H9 (cell line): ENCODE results near the gene ADAT1. TPM values are rescaled to one million over a fixed set of nuclear protein-coding genes. Genes with fewer than 3 reads are reported as not detected.

Experiments
- DNase-seq: peaks from one replicate; pipeline ENCODE4 v3.0.0-alpha.2; 2017
- H2AFZ ChIP-seq: one replicate; pipeline ENCODE4 v1.6.1; 2013; ENCODE audit warnings: mild to moderate bottlenecking, low read length, control low read depth, moderate library complexity
- H2AK5ac ChIP-seq: 2 replicates; pipeline ENCODE4 v1.6.1; 2013; ENCODE audit warnings: low read length, control low read depth, mixed read lengths; ENCODE audit not compliant: insufficient read length
- H2BK120ac ChIP-seq: one replicate; pipeline ENCODE4 v1.6.1; 2013; ENCODE audit warnings: low read depth, mild to moderate bottlenecking, low read length, control low read depth, inconsistent platforms; ENCODE audit not compliant: poor library complexity, severe bottlenecking
- H2BK12ac ChIP-seq: 2 replicates; pipeline ENCODE4 v1.6.1; 2013; ENCODE audit warnings: low read length, control low read depth, mixed read lengths, low read depth; ENCODE audit not compliant: insufficient read length
- H2BK15ac ChIP-seq: 2 replicates; pipeline ENCODE4 v1.6.1; 2013; ENCODE audit warnings: low read depth, low read length, control low read depth
- H2BK20ac ChIP-seq: one replicate; pipeline ENCODE4 v1.6.1; 2013; ENCODE audit warnings: low read depth, mild to moderate bottlenecking, low read length, control low read depth, inconsistent platforms; ENCODE audit not compliant: poor library complexity, severe bottlenecking
- H2BK5ac ChIP-seq: 2 replicates; pipeline ENCODE4 v1.6.1; 2013; ENCODE audit warnings: low read length, control low read depth, mixed read lengths; ENCODE audit not compliant: insufficient read length
- H3K14ac ChIP-seq: 2 replicates; pipeline ENCODE4 v1.6.1; 2013; ENCODE audit warnings: low read length, control low read depth; ENCODE audit not compliant: insufficient read depth
- H3K18ac ChIP-seq: 2 replicates; pipeline ENCODE4 v1.6.1; 2013; ENCODE audit warnings: low read depth, mild to moderate bottlenecking, mixed read lengths, low read length, control low read depth; ENCODE audit not compliant: insufficient read length
- H3K23ac ChIP-seq: 2 replicates; pipeline ENCODE4 v1.6.1; 2013; ENCODE audit warnings: low read length, control low read depth, mixed read lengths, low read depth; ENCODE audit not compliant: insufficient read length
- H3K23me2 ChIP-seq: 2 replicates; pipeline ENCODE4 v1.6.1; 2013; ENCODE audit warnings: low read depth, mild to moderate bottlenecking, mixed read lengths, low read length, control low read depth; ENCODE audit not compliant: insufficient read length, poor library complexity, severe bottlenecking
- H3K27ac ChIP-seq: 2 replicates; pipeline ENCODE4 v1.5.1; 2013; ENCODE audit warnings: low read length, control low read depth, mixed read lengths, low read depth; ENCODE audit not compliant: insufficient read length
- H3K27me3 ChIP-seq: 2 replicates; pipeline ENCODE4 v1.6.1; 2013; ENCODE audit warnings: low read length, control low read depth, inconsistent platforms; ENCODE audit not compliant: insufficient read depth
- H3K4ac ChIP-seq: 2 replicates; pipeline ENCODE4 v1.6.1; 2013; ENCODE audit warnings: low read depth, mild to moderate bottlenecking, control low read depth, inconsistent platforms, low read length, moderate library complexity
- H3K4me1 ChIP-seq: 2 replicates; pipeline ENCODE4 v1.6.1; 2013; ENCODE audit warnings: low read length, control low read depth, inconsistent platforms; ENCODE audit not compliant: insufficient read depth
- H3K4me2 ChIP-seq: 2 replicates; pipeline ENCODE4 v1.6.1; 2013; ENCODE audit warnings: low read length, control low read depth, mixed read lengths; ENCODE audit not compliant: insufficient read length, insufficient read depth
- H3K56ac ChIP-seq: 2 replicates; pipeline ENCODE4 v1.6.1; 2013; ENCODE audit warnings: low read depth, mild to moderate bottlenecking, mixed read lengths, low read length, control low read depth; ENCODE audit not compliant: insufficient read length
- H3K79me1 ChIP-seq: 2 replicates; pipeline ENCODE4 v1.6.1; 2013; ENCODE audit warnings: low read depth, mild to moderate bottlenecking, moderate library complexity, low read length, control low read depth, inconsistent platforms; ENCODE audit not compliant: insufficient read depth, poor library complexity, severe bottlenecking
- H3K79me2 ChIP-seq: 2 replicates; pipeline ENCODE4 v1.6.1; 2013; ENCODE audit warnings: low read length, control low read depth, inconsistent platforms; ENCODE audit not compliant: insufficient read depth
- H3K9ac ChIP-seq: 2 replicates; pipeline ENCODE4 v1.6.1; 2013; ENCODE audit warnings: low read length, control low read depth, mixed read lengths; ENCODE audit not compliant: insufficient read length; ENCODE audit errors: extremely low read depth
- H3K9me3 ChIP-seq: one replicate; pipeline ENCODE4 v1.6.1; 2013; ENCODE audit warnings: low read depth, low read length, inconsistent platforms; ENCODE audit not compliant: control insufficient read depth
- H3T11ph ChIP-seq: one replicate; pipeline ENCODE4 v1.6.1; 2013; ENCODE audit warnings: mild to moderate bottlenecking, low read length, control low read depth, inconsistent platforms
- H4K20me1 ChIP-seq: one replicate; pipeline ENCODE4 v1.6.1; 2013; ENCODE audit not compliant: control insufficient read depth, insufficient read length, insufficient read depth
- H4K5ac ChIP-seq: 2 replicates; pipeline ENCODE4 v1.6.1; 2013; ENCODE audit warnings: low read depth, mild to moderate bottlenecking, mixed read lengths, low read length, control low read depth; ENCODE audit not compliant: insufficient read length
- H4K8ac ChIP-seq: replicated peaks from 2 replicates; pipeline ENCODE4 v1.6.1; 2013; ENCODE audit warnings: low read length, control low read depth, mixed read lengths, low read depth; ENCODE audit not compliant: insufficient read length
- H4K91ac ChIP-seq: 2 replicates; pipeline ENCODE4 v1.6.1; 2013; ENCODE audit warnings: low read depth, mild to moderate bottlenecking, moderate library complexity, mixed read lengths, low read length, control low read depth; ENCODE audit not compliant: insufficient read length
- H3K27ac Mint-ChIP-seq, 3 experiments: 2 replicates in 2 of 3; 3 replicates in 1 of 3; pipeline ENCODE4 v1.8.0; 2020 to 2021; ENCODE audit warnings: mixed read lengths in 3 of 3, mild to moderate bottlenecking in 1 of 3, moderate library complexity in 1 of 3
- H3K27me3 Mint-ChIP-seq: 2 replicates; pipeline ENCODE4 v1.8.0; 2021; ENCODE audit warnings: low read depth, mild to moderate bottlenecking, moderate library complexity, mixed read lengths
- H3K36me3 Mint-ChIP-seq, 3 experiments: 2 replicates in 2 of 3; 3 replicates in 1 of 3; pipeline ENCODE4 v1.8.0; 2020 to 2021; ENCODE audit warnings: low read depth in 3 of 3, mixed read lengths in 3 of 3; ENCODE audit not compliant: insufficient read depth in 1 of 3
- H3K4me1 Mint-ChIP-seq, 2 experiments: 2 replicates each; pipeline ENCODE4 v1.8.0; 2020; ENCODE audit warnings: mixed read lengths in 2 of 2
- H3K4me3 Mint-ChIP-seq, 2 experiments: 2 replicates in 1 of 2; 3 replicates in 1 of 2; pipeline ENCODE4 v1.8.0; 2020 to 2021; ENCODE audit warnings: mild to moderate bottlenecking in 2 of 2, mixed read lengths in 2 of 2, moderate library complexity in 1 of 2
- H3K9me3 Mint-ChIP-seq, 2 experiments: 2 replicates in 1 of 2; 3 replicates in 1 of 2; pipeline ENCODE4 v1.8.0; 2020; ENCODE audit warnings: mild to moderate bottlenecking in 2 of 2, mixed read lengths in 2 of 2, moderate library complexity in 1 of 2
- WGBS: extraction: QIAGEN DNeasy Blood & Tissue Kit; methylation state at CpG from one replicate; pipeline ENCODE4 v1.1.7; 2013; ENCODE audit warnings: missing lambda C conversion rate, low lambda C conversion rate, mixed read lengths; ENCODE audit not compliant: insufficient read length; ENCODE audit errors: extremely low coverage; 5-methylcytosine and 5-hydroxymethylcytosine counted together
- total RNA-seq: library from RNA; stranded (reverse); gene quantifications from 2 replicates; pipeline ENCODE4 v1.2.1, GENCODE V29; 2021
- TF ChIP-seq, protein P1 (sequence below): fragments of 200-600 bp; sonication (generic); conservative IDR thresholded peaks from 3 replicates; pipeline ENCODE4 v1.8.0; 2021; ENCODE audit warnings: antibody characterized with exemption, mild to moderate bottlenecking

The ADAT1 gene
- total RNA-seq, 1 experiment from 2014 or later, result 54.2 TPM

DNA sequence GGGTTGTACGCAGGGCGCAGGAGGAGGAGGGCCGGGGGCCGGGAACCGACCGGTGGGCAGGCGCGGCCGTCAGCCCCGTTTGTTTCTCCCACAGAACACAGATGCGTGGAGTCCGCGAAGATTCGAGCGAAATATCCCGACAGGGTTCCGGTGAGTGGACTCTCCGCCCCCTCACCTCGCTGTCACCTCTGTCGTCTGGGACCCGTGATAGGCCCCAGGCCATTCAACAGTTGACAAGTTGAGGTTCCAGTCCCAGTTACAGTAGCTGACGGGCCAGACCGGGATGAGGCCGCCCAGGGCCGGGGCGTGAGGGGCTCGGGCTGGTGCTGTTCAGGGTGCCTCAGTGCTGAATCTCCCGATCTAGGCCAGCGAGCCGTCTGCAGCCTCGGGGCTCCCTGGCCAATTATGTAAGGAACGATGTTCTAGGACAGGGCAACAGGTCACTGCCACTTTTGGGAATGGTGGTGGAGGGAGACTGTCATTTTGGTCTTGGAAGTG lies 56.3 kb downstream of the ADAT1 start:
- WGBS, result no CpG with 5 or more reads among the region's 32 CpGs
- Histone ChIP-seq H3K9ac (peak overlapping the region; percentile 57), H3K4me1 (peaks cover 11% of the 10 kb centered on the region; the same call in 1 of the 2 replicates), H2BK120ac (no peak overlapping the region), H3K79me1 (no peaks in the 10 kb centered on the region), H3K18ac (no peak overlapping the region), H3K79me2 (no peaks in the 10 kb centered on the region; the same call in 1 of the 2 replicates), H2BK20ac (no peak overlapping the region), H3T11ph (no peak overlapping the region), H2BK15ac (no peak overlapping the region), H2BK5ac (no peak overlapping the region), H4K8ac (no peak overlapping the region), H4K5ac (no peak overlapping the region), H2BK12ac (no peak overlapping the region), H2AK5ac (no peak overlapping the region), H4K20me1 (no peaks in the 10 kb centered on the region), H4K91ac (no peak overlapping the region), H3K9me3 (no peaks in the 10 kb centered on the region), H3K56ac (no peak overlapping the region), H3K4ac (no peak overlapping the region), H3K23ac (no peak overlapping the region), H3K27ac (no peak overlapping the region), H3K14ac (no peak overlapping the region), H2AFZ (no peak overlapping the region), H3K4me2 (peak overlapping the region; percentile 94), H3K27me3 (no peaks in the 10 kb centered on the region), H3K23me2 (peaks cover 11% of the 10 kb centered on the region)
- Mint-ChIP-seq H3K27ac (no peak overlapping the region), H3K4me3 (peak overlapping the region; percentile 96 to 99), H3K36me3 (peaks cover 6 to 33% (median 25%) of the 10 kb centered on the region in 3 experiments), H3K4me1 (peaks cover 23 to 28% of the 10 kb centered on the region in 2 experiments), H3K9me3 (no peaks in the 10 kb centered on the region), H3K27me3 (no peaks in the 10 kb centered on the region)
- TF ChIP-seq, protein P1, sequence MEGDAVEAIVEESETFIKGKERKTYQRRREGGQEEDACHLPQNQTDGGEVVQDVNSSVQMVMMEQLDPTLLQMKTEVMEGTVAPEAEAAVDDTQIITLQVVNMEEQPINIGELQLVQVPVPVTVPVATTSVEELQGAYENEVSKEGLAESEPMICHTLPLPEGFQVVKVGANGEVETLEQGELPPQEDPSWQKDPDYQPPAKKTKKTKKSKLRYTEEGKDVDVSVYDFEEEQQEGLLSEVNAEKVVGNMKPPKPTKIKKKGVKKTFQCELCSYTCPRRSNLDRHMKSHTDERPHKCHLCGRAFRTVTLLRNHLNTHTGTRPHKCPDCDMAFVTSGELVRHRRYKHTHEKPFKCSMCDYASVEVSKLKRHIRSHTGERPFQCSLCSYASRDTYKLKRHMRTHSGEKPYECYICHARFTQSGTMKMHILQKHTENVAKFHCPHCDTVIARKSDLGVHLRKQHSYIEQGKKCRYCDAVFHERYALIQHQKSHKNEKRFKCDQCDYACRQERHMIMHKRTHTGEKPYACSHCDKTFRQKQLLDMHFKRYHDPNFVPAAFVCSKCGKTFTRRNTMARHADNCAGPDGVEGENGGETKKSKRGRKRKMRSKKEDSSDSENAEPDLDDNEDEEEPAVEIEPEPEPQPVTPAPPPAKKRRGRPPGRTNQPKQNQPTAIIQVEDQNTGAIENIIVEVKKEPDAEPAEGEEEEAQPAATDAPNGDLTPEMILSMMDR, result no peak
- DNase-seq, result no peak
